LNCaP clone FGC (cell line): Measurements from ENCODE around the gene LNP1.

Source experiments
- DNase-seq: peaks from one replicate; pipeline ENCODE4 v3.0.0-alpha.2; 2011; ENCODE audit warnings: low read depth
- H3K4me3 ChIP-seq: 2 replicates; pipeline ENCODE4 v1.5.1; 2011; ENCODE audit warnings: mild to moderate bottlenecking, low read depth, low read length, control low read depth
- CTCF ChIP-seq: IDR thresholded peaks from 2 replicates; pipeline ENCODE4 v1.5.1; 2012; ENCODE audit warnings: mild to moderate bottlenecking; ENCODE audit not compliant: control insufficient read depth, insufficient read depth; ENCODE audit errors: extremely low read depth

The LNP1 gene

GRCh38 chr3:100457811-100458210 is 56.5 kb downstream of the LNP1 start:
- TF ChIP-seq CTCF = no peak

GRCh38 chr3:100458814-100459213 is 57.5 kb downstream of the LNP1 start:
- H3K4me3 ChIP-seq = no peak overlapping the region
- no peak for TF ChIP-seq CTCF
- DNase-seq = no peak

More at GRCh38 chr3:100457811-100458210, 56.5 kb downstream of the LNP1 start:
- H3K4me3 ChIP-seq = no peak overlapping the region
- DNase-seq = no peak

- no peak for DNase-seq
- no peak overlapping the region for H3K4me3 ChIP-seq
Observed at GRCh38 chr3:100463002-100463401, 61.7 kb downstream of the LNP1 start.

GRCh38 chr3:100463646-100464155 is 62.4 kb downstream of the LNP1 start:
- no peak overlapping the region for H3K4me3 ChIP-seq
- TF ChIP-seq CTCF = no peak
- DNase-seq = no peak

More at GRCh38 chr3:100463002-100463401, 61.7 kb downstream of the LNP1 start:
- TF ChIP-seq CTCF = peak; percentile 89

GRCh38 chr3:100465892-100466777 is 64.8 kb downstream of the LNP1 start:
- H3K4me3 ChIP-seq = no peak overlapping the region
- DNase-seq = no peak
- TF ChIP-seq CTCF = no peak

GRCh38 chr3:100467133-100467532 is 65.8 kb downstream of the LNP1 start:
- TF ChIP-seq CTCF = no peak
- H3K4me3 ChIP-seq = no peak overlapping the region
- no peak for DNase-seq

- no peak for DNase-seq
- TF ChIP-seq CTCF = no peak
- H3K4me3 ChIP-seq = no peak overlapping the region
Observed at GRCh38 chr3:100468676-100469075, 67.3 kb downstream of the LNP1 start.
